Measurements from ENCODE around the gene ZCCHC14.
"Not testable (repeated sequence)": the region's sequence is repeated elsewhere in the genome, so short reads cannot be mapped to it uniquely, and the experiment has no call there.

The ZCCHC14 gene

GRCh38 chr16:87489434-87490045, 3.3 kb downstream of the ZCCHC14 start:
- Histone ChIP-seq H3K9me2 (replicated peaks; ENCODE audit: insufficient read depth, low read length) (no peaks in the 10 kb centered on the region), H2AFZ (ENCODE audit: low read depth, low read length, severe bottlenecking) (no peak overlapping the region), H3K27ac (ENCODE audit: low read depth, low read length) (no peak overlapping the region), H3K9ac (ENCODE audit: low read length) (no peak overlapping the region), H3K9me3 (ENCODE audit: insufficient read depth, low read length) (no peaks in the 10 kb centered on the region), H3F3A (ENCODE audit: insufficient read depth) (no peaks in the 10 kb centered on the region), H4K20me1 (ENCODE audit: low read depth, low read length) (no peaks in the 10 kb centered on the region), H3K4me2 (ENCODE audit: low read depth, low read length, poor library complexity, severe bottlenecking) (no peak overlapping the region), H3K79me2 (ENCODE audit: insufficient read depth, low read length) (no peaks in the 10 kb centered on the region), H3K27me3 (ENCODE audit: low read length) (no peaks in the 10 kb centered on the region), H3K36me3 (ENCODE audit: low read length) (no peaks in the 10 kb centered on the region), H3K4me3 (ENCODE audit: insufficient read depth, low read length, poor library complexity, severe bottlenecking) (no peak overlapping the region)
- TF ChIP-seq EZH2phosphoT487 (conservative IDR thresholded peaks at IDR 0.05; ENCODE audit: low read length) (no peak), CTCF (IDR thresholded peaks at IDR 0.05; ENCODE audit: insufficient read depth, low read length, poor library complexity, severe bottlenecking) (no peak)

GRCh38 chr16:87488960-87489359, 3.9 kb downstream of the ZCCHC14 start:
- H3K9ac ChIP-seq (ENCODE audit: low read length); H3K4me2 ChIP-seq (ENCODE audit: low read depth, low read length, poor library complexity, severe bottlenecking); H4K20me1 ChIP-seq (ENCODE audit: low read depth, low read length); H3K27ac ChIP-seq (ENCODE audit: low read depth, low read length); H3K9me2 ChIP-seq (replicated peaks; ENCODE audit: insufficient read depth, low read length); H3K4me3 ChIP-seq (ENCODE audit: insufficient read depth, low read length, poor library complexity, severe bottlenecking); H3K36me3 ChIP-seq (ENCODE audit: low read length); H3F3A ChIP-seq (ENCODE audit: insufficient read depth); H3K79me2 ChIP-seq (ENCODE audit: insufficient read depth, low read length); H3K9me3 ChIP-seq (ENCODE audit: insufficient read depth, low read length); H2AFZ ChIP-seq (ENCODE audit: low read depth, low read length, severe bottlenecking); H3K27me3 ChIP-seq (ENCODE audit: low read length): not testable (repeated sequence)

GRCh38 chr16:87487361-87487924, 5.4 kb downstream of the ZCCHC14 start:
- Histone ChIP-seq H3K27me3 (ENCODE audit: low read length) (no peaks in the 10 kb centered on the region), H4K20me1 (ENCODE audit: low read depth, low read length) (no peaks in the 10 kb centered on the region), H3K27ac (ENCODE audit: low read depth, low read length) (no peak overlapping the region), H2AFZ (ENCODE audit: low read depth, low read length, severe bottlenecking) (no peak overlapping the region), H3K79me2 (ENCODE audit: insufficient read depth, low read length) (no peaks in the 10 kb centered on the region), H3K9me2 (replicated peaks; ENCODE audit: insufficient read depth, low read length) (no peaks in the 10 kb centered on the region), H3K4me2 (ENCODE audit: low read depth, low read length, poor library complexity, severe bottlenecking) (no peak overlapping the region), H3K36me3 (ENCODE audit: low read length) (no peaks in the 10 kb centered on the region), H3F3A (ENCODE audit: insufficient read depth) (no peaks in the 10 kb centered on the region), H3K9ac (ENCODE audit: low read length) (no peak overlapping the region), H3K4me3 (ENCODE audit: insufficient read depth, low read length, poor library complexity, severe bottlenecking) (no peak overlapping the region), H3K9me3 (ENCODE audit: insufficient read depth, low read length) (no peaks in the 10 kb centered on the region)
- TF ChIP-seq EZH2phosphoT487 (conservative IDR thresholded peaks at IDR 0.05; ENCODE audit: low read length), result no peak
- no peak for TF ChIP-seq CTCF (IDR thresholded peaks at IDR 0.05; ENCODE audit: insufficient read depth, low read length, poor library complexity, severe bottlenecking)

- no peaks in the 10 kb centered on the region for H3K9me3 ChIP-seq (ENCODE audit: insufficient read depth, low read length)
- no peak overlapping the region for H3K27ac ChIP-seq (ENCODE audit: low read depth, low read length)
- H3K27me3 ChIP-seq (ENCODE audit: low read length), result no peaks in the 10 kb centered on the region
- H3K9me2 ChIP-seq (replicated peaks; ENCODE audit: insufficient read depth, low read length), result no peaks in the 10 kb centered on the region
- no peaks in the 10 kb centered on the region for H4K20me1 ChIP-seq (ENCODE audit: low read depth, low read length)
- no peaks in the 10 kb centered on the region for H3K36me3 ChIP-seq (ENCODE audit: low read length)
- no peaks in the 10 kb centered on the region for H3K79me2 ChIP-seq (ENCODE audit: insufficient read depth, low read length)
- TF ChIP-seq EZH2phosphoT487 (conservative IDR thresholded peaks at IDR 0.05; ENCODE audit: low read length) (no peak), CTCF (IDR thresholded peaks at IDR 0.05; ENCODE audit: insufficient read depth, low read length, poor library complexity, severe bottlenecking) (no peak)
- no peak overlapping the region for H3K4me2 ChIP-seq (ENCODE audit: low read depth, low read length, poor library complexity, severe bottlenecking)
- no peak overlapping the region for H2AFZ ChIP-seq (ENCODE audit: low read depth, low read length, severe bottlenecking)
- H3K4me3 ChIP-seq (ENCODE audit: insufficient read depth, low read length, poor library complexity, severe bottlenecking), result no peak overlapping the region
- no peaks in the 10 kb centered on the region for H3F3A ChIP-seq (ENCODE audit: insufficient read depth)
- H3K9ac ChIP-seq (ENCODE audit: low read length), result no peak overlapping the region
Measured at GRCh38 chr16:87486713-87487247, 6.0 kb downstream of the ZCCHC14 start.
